Bone marrow (tissue), 2 donors: ENCODE measurements around the gene COL1A1.

Source experiments
- DNase-seq, 2 donors: peaks; one replicate each; lab custom pipeline; 2025; lab: John Stamatoyannopoulos, UW

Gene COL1A1

DNA sequence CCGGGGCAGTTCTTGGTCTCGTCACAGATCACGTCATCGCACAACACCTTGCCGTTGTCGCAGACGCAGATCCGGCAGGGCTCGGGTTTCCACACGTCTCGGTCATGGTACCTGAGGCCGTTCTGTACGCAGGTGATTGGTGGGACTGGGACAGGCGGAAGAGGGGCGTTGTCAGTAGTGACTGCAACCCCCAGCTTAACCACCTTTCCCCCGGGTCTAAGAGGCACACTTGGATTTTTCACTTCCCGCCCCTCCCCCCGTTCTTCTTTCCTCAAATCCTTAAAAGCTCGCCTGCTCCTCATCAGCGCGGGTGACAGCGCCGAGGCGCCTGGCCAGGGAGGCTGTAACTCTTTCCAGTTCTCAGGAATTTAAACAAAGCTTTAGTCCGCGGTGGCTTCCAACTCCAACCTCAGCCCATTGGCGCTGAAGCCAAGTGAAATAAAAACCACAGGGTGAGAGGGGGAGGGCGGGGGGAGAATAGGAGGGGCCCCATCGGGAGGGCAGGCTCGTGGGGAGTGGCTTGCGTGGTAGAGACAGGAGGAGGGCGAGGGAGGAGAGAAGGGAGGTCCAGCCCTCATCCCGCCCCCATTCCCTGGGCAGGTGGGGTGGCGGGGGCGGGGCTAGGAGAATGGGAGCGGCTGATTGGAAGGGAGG lies 1.5 kb downstream of the COL1A1 start:
- DNase-seq = no peak

DNA sequence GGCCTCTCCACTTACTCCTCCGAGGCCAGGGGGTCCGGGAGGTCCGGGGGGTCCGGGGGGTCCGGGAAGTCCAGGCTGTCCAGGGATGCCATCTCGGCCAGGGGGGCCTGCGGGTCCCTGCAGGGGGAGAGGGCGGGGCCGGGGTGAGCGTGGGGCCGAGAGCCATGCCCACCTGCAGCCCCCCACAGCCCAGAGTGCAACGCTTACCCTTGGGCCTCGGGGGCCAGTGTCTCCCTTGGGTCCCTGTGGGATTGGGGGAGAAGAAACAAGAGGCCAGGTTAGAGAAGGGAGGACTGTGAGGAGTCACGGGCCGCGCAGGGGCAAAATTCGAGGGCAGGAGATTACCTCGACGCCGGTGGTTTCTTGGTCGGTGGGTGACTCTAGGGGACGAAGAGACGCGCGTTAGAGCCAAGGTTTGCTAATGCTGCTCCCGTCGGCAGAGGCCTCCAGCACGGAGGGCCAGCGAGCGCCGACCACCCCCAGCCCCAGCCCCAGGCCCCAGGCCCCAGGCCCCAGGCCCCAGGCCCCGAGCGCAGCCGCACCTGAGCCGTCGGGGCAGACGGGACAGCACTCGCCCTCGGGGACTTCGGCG lies 2.1 kb downstream of the COL1A1 start:
- no peak for DNase-seq

DNA sequence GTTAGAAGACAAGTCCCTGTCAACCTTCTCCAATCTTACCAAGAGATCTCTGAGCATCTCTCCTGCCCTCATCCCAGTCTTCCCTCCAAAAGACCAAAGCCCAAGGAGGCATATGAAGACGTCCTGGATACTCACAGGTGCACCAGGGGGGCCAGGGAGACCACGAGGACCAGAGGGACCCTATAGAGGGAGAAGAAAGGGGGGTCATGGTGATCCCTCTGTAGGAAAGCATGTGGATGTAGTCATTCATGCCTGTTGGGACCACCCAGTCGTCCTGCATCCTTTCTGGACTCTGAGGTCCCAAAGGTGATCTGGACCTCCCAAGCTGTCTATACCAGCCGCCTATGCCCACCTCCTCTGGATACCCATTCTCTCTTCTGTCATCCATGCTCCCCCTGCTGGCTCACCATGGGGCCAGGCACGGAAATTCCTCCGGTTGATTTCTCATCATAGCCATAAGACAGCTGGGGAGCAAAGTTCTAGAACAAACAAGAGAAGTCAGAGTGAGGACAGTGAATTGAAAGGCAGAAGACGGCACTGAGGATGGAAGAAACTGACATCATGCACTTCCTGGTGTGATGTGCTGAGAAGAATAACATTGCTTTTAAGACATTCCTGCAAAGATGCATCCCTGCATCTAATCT lies 3.3 kb downstream of the COL1A1 start:
- DNase-seq = peak; percentile 16 to 48

DNA sequence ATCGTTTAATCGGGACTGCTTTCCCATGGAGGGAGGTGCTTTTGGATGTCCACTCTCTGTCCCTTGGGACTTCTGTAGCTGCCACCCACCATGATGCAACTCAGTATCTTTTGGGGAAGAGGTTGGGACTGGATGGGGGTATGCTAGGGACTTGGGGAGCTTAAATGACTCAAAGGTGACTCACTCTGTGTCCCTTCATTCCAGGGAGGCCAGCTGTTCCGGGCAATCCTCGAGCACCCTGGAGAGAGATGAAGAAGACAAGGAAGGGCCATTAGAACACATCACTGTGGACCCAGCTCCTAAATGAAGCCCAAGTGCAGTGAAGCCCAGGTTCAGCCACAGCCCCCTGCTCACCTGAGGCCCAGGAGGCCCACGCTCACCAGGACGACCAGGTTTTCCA lies 4.6 kb downstream of the COL1A1 start:
- DNase-seq = no peak

DNA sequence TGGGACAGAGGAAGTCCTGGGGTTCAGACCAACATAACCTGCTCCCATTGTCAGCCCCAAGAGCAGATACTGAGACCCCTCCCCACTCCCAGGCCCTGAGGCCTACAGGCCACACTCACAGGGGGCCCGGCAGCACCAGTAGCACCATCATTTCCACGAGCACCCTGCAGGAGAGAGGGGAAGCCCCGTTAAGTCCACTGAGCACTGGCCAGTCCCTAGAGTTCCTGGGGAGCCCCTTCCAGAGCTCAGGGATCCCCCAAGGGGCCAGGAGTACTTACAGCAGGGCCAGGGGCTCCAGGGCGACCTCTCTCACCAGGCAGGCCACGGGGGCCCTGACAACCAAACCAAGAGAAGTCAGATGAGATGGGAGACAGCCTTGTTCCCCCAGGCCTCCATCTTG lies 5.4 kb downstream of the COL1A1 start:
- no peak for DNase-seq

DNA sequence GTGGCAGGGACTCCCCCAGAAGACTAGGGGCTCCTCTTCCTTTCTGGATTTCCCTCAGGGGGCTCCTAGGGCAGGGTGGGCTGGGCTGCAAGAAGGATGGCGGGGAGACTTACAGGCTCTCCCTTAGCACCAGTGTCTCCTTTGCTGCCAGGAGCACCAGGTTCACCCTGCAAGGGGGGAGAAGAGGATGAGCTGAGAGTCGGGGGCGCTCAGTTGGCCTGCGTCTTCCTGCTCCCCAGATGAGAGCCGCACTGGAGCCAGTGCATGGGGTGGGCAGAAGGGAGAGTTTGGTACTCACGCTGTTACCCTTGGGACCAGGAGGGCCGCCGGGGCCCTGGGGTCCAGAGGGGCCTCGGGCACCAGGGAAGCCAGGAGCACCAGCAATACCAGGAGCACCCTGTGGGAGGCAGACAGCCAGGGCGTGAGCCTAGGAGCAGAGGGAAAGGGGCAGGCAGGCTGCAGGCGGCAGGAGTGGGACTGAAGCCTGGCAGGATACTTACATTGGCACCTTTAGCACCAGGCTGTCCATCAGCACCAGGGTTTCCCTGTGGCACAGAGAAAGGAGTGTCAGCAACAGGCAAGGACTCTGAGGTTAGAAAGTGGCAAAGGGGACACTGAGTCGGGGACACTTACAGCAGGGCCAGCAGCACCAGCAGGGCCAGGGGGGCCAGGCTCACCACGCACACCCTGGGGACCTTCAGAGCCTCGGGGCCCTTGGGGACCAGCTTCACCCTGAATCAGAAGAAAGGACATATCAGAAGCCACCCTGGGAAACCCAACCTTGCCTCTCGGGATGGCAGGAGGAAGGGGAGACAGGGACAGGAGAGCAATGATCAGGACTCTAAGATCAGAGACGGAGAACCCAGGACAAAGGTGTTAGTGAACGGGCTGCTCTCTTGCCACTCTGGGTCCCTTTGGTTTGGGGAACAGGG lies 6.2 kb downstream of the COL1A1 start:
- no peak for DNase-seq

DNA sequence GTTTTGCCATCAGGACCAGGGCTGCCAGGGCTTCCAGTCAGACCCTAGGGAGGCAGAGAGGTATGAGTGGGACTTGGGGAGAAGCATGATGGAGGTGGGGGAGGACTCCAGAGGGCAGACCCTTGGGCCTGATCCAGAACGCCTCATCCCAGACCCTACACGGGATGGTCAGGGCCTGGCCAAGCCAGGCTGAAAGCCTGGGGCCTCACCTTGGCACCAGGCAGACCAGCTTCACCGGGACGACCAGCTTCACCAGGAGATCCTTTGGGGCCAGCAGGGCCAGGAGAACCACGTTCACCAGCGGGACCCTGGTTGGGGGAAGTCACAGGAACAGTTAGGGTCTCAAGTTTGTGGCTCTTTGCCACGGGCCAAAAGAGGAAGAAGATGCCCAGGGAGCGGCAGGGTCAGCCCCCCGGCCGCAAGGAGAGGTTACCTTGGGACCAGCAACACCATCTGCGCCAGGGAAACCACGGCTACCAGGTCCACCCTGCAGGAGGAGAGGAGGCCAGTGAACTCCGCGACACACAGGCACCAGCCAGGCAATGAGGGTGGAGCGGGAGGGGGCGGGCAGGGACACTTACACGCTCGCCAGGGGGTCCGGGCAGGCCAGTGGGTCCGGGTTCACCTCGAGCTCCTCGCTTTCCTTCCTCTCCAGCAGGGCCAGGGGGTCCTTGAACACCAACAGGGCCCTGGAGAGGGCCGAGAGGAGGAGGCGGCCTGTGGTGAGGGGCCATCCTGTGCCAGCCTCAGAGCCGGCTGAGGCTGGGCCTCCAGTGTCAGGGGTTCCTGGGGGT lies 7.1 kb downstream of the COL1A1 start:
- DNase-seq = no peak

DNA sequence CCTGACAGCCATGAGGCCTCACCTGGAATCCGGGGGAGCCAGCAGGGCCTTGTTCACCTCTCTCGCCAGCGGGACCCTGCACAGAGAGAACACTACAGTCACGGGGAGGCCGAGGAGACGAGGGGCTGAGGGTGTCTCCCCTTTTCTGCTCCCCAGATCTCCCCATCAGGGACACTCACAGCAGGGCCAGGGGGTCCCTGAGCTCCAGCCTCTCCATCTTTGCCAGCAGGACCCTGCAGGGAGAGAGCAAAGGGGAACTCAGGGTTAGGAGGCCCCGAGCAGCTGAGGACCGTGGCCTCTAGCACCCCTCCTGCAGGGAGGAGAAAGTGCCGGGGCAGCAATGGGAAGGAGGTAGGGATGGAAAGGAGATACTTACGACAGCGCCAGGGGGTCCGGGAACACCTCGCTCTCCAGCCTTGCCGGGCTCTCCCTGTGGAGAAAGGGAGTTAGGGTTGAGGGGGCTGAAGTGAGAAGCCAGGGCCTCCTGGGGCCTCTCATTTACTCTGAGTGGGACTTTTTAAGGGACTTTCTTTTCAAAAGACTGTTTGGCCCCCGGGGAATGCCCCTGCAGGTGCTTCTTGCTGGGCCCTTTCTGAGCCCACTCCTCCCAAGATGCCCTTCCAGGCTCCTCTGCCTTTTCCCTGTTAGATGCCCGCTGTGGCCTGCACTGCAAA lies 8.7 kb downstream of the COL1A1 start:
- no peak for DNase-seq

DNA sequence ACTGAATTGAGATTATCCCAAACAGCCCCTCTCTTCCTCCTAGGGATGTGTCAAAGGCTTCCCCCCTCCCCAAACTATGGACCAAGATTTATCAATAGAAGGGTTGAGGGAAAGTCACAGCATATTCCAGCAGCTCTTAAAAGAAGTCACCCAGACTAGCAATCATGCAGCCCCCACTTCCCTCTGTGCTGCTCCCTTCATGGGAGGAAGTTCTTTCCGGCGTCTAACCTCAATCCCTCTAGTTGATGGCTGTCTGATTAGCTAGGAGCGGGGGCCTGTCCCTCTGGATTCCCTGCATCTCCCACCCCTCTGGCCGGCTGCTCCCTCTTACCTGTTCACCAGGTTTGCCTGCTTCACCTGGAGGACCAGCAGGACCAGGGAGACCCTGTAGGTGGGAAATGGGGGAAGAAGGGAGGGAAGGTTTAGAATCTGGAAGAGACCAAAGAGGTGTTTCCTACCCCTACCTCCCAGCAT lies 9.2 kb downstream of the COL1A1 start:
- DNase-seq = no peak

DNA sequence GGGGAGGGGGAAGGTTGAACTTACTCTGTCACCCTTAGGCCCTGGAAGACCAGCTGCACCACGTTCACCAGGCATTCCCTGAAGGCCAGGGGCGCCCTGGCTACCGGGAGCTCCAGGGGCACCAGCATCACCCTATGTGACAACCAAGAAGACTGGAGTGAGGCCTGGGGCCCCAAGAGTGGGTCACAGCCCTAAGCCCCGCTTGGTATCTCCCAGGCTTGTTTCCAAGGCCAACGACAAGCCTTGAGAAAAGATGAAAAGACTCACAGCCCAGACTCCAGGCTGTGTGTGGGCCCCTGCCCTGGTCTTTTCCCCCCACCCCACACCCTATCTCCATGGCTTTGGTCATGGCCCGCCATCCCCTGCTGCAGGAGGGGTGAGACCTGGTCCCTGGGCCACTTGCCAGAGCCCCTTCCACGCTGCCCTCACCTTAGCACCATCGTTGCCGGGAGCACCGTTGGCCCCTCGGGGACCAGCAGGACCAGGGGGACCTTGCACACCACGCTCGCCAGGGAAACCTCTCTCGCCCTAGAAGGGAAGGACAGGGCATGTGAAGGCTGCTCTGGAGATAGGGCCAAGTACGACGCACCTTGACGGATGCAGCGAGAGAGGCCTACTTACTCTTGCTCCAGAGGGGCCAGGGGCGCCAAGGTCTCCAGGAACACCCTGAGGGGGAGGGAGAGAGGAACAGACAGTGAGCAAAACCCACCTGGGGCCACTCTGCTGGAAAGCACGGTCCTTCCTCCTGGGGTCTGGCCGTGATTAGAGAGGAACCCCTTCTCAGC lies 9.9 kb downstream of the COL1A1 start:
- DNase-seq = no peak

DNA sequence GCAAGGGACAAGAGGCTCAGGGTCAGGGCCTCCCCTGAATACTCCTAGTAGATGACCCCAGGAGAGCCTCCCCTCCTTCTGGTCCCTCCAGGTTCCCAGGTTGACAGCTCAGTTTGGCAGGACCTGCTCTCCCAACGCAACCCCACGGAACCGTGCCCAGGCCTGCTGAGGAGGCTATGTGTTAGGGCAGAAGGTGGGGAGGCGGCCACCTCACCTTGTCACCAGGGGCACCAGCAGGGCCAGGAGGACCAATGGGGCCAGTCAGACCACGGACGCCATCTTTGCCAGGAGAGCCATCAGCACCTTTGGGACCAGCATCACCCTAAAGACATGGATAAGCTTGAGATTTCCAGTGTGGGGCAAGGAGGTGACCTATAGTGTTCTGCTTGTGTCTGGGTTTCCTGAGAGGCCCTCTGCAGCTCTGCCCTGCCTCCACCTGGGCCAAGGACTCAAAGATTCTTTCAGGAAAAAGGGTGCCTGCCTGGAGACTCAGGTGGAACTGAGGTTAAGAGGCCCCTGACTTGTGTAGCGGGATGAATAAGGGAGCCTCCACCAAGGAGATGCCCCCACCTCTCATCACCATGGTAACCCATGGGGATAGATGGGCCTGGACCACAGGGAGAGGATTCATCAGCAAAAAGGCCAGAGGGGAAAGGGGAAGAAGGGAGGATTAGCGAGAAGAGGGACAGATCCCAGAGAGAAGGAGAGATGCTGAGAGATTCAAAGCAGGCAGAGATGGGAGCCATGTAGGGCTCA lies 10.7 kb downstream of the COL1A1 start:
- DNase-seq = no peak

DNA sequence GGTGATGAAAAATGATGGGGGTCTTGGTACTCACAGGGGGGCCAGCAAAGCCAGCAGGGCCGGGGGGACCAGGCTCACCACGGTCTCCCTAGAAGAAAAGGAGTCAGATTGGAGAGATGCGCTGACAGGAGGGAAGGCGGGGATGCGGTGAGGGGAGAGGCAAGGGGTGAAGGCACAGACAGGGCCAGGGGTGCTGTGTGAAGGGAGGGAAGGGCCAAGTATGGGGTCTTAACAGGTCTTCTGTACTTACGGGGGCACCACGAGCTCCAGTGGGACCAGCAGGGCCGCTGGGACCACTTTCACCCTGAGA lies 11.2 kb downstream of the COL1A1 start:
- DNase-seq = no peak

DNA sequence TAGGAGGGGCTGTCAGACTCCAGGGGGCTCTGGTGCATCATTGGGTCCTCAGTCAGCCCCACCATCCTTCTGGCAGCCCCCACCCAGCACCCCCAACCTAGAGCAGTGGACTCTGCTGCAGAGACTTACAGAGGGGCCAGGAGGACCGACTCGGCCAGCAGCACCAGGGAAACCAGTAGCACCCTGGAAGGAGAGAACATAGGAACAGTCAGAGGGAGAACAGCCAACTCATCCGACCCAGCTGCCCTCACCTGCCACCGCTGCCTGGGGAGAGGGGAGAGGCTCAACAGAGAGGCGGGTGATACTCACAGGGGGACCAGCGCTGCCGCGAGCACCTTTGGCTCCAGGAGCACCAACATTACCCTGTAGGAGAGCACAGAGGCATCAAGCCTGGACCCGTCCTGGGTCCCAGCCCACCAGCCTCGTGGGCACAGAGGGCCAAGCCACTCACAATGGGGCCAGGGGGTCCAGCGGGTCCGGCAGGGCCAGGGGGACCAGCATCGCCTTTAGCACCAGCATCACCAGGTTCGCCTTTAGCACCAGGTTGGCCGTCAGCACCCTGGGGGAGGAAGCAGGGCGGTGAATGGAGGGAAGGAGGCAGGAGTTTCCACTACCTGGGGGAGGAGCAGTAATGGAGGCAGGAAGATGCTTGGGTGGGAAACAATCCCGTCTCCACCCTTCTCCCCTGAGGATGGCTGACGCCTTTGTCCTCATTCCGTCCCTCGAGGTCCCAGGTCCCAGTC lies 11.7 kb downstream of the COL1A1 start:
- no peak for DNase-seq

DNA sequence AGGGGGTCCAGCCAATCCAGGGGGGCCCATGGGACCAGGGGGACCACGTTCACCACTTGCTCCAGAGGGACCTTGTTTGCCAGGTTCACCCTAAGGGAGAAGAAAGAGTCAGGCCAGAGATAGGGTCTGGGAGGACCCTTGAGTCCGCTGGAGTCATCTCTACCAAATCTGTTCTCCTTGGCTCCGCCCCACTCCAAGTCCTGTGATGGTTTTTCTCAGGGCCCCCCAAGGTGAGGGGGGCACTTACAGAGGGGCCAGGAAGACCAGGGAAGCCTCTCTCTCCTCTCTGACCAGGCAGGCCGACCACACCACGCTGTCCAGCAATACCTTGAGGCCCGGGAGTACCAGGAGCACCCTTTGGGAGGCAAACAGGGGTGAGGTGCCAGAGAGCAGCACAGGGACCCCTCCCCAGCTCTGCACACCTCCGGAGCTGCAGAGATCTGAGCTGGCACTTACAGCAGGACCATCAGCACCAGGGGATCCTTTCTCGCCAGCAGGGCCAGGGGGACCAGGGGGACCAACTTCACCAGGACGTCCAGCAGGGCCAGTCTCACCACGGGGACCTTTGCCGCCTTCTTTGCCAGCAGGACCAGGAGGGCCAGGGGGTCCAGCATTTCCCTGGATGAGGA lies 12.4 kb downstream of the COL1A1 start:
- DNase-seq = no peak

DNA sequence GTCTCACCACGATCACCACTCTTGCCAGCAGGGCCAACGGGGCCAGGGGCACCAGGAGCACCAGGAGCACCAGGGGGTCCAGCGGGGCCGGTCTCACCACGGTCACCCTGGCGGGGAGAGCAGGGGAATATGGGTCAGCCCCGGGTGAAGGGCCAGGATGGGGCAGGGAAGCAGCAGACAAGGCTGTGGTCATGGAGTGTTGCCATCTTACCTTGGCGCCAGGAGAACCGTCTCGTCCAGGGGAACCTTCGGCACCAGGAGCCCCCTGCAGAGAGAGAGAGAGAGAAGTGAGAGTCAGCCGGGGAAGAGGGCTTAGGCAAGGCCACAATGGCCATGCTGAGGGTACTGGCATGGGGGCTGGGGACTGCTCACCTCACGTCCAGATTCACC lies 12.9 kb downstream of the COL1A1 start:
- DNase-seq = no peak

DNA sequence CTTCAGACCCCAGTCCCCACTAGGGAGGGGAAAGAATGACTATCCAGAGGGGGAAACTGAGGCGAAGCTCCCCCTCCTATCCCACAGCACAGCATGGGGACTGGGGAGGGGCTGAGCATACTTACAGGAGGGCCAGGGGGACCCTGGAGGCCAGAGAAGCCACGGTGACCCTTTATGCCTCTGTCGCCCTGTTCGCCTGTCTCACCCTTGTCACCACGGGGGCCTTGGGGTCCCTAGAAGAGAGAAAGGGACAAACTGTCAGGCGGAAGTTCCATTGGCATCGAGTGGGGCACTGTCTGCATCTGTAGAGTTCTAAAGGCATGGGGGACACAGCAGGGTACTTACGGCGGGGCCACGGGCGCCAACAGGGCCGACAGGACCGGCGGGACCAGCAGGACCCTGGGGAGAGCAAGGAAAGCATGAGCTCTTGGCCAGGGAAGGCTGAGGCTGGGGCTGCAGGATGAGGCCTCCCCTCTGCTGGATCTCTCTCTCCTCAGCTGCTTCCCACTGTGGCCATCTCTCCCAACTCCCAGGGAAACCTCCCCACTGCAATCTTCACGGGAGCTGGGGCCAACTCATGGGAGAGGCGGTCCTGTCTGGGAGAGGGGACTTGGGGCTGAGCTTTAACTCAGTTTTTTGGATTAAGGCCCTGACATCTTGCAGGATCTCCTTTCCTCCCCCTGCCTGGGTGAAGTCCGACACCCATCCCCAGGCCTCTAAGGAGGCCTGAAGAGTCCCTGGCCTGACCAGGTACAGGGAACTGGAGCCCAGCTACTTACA lies 13.5 kb downstream of the COL1A1 start:
- no peak for DNase-seq

DNA sequence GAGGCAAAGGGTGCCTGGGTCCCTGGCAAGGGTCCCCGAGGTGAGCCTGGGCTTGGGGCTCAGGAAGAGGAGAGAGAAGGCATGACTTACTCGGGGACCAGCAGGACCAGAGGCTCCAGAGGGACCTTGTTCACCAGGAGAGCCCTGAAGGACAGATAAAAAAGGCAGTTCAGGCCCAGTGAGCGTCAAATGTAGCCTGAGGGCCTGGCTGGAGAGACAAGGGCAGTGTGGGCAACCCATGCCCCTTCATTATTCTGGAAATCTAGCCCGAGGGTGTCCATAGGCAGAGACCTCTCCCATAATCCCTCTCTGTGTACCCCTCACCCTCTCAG lies 14.1 kb downstream of the COL1A1 start:
- no peak for DNase-seq
